Measurements from ENCODE around the gene GATA1. TPM values are rescaled to one million over a fixed set of nuclear protein-coding genes. Genes with fewer than 3 reads are reported as not detected.
A peak's percentile ranks its signal among the peaks of the same experiment; 100 is the strongest.

GATA1 gene
- total RNA-seq, 4 donors from 2014 or later: not detected

GRCh38 chrX:48800574-48801279 is 14.3 kb downstream of the GATA1 start:
- H3K9me3 ChIP-seq: no peaks in the 10 kb centered on the region
- no peak for DNase-seq
- TF ChIP-seq CTCF (IDR thresholded peaks at IDR 0.05): no peak
- TF ChIP-seq POLR2A (IDR thresholded peaks at IDR 0.05): no peak
- peaks cover 0 to 4% of the 10 kb centered on the region in 2 donors for H3K4me1 ChIP-seq
- 28 to 30% methylated on average over 14 to 16 of the region's 17 CpGs for WGBS, 2 donors
- no peaks in the 10 kb centered on the region for H3K27me3 ChIP-seq
- H3K27ac ChIP-seq: peak overlapping the region; percentile 70 to 88 (median 87)
- intact Hi-C loops (cut with DNase I): no loop called here
- no peaks in the 10 kb centered on the region for H3K36me3 ChIP-seq
- peak overlapping the region; percentile 39 to 53 (median 52) for H3K4me3 ChIP-seq (replicated peaks in 1 of 3)

- H3K4me3 ChIP-seq (replicated peaks in 1 of 3): peak within 1 kb of the TSS; percentile 39 to 53 (median 52)
Observed at GRCh38 chrX:48801280-48802088, 15.1 kb downstream of the GATA1 start, which contains the start of gene HDAC6. HDAC6 (plus strand) TSS chrX:48802067; CDS start chrX:48802693, 626 bp downstream.

GRCh38 chrX:48802089-48802904 is 15.9 kb downstream of the GATA1 start:
- Histone ChIP-seq H3K4me3 (replicated peaks in 1 of 3) (peak overlapping the region in 2 of 3 donors; percentile 23 to 34), H3K9me3 (no peaks in the 10 kb centered on the region), H3K36me3 (no peaks in the 10 kb centered on the region), H3K4me1 (peaks cover 0 to 4% of the 10 kb centered on the region in 2 donors), H3K27me3 (no peaks in the 10 kb centered on the region), H3K27ac (peak overlapping the region; percentile 81 to 97 (median 86))
- 2 to 4% methylated on average over 33 to 38 of the region's 40 CpGs for WGBS, 2 donors
- TF ChIP-seq POLR2A (IDR thresholded peaks at IDR 0.05) (peak in 1 of 2 donors; percentile 68), CTCF (IDR thresholded peaks at IDR 0.05) (no peak)
- peak; percentile 90 to 91 for DNase-seq
- intact Hi-C loops (cut with DNase I): no loop called here

More at GRCh38 chrX:48801280-48802088, 15.1 kb downstream of the GATA1 start, which contains the start of gene HDAC6:
- no peaks in the 10 kb centered on the region for H3K36me3 ChIP-seq
- intact Hi-C loops (cut with DNase I): no loop called here
- H3K4me1 ChIP-seq: peaks cover 0 to 4% of the 10 kb centered on the region in 2 donors
- WGBS, 2 donors: 0 to 1% methylated on average over 19 to 37 of the region's 89 CpGs
- no peak for TF ChIP-seq CTCF (IDR thresholded peaks at IDR 0.05)
- peak in 1 of 2 donors; percentile 53 for TF ChIP-seq POLR2A (IDR thresholded peaks at IDR 0.05)
- peak within 1 kb of the TSS; percentile 81 to 97 (median 88) for H3K27ac ChIP-seq
- H3K9me3 ChIP-seq: no peaks in the 10 kb centered on the region
- peak; percentile 97 for DNase-seq
- no peaks in the 10 kb centered on the region for H3K27me3 ChIP-seq

- H3K36me3 ChIP-seq: no peaks in the 10 kb centered on the region
- no peak for DNase-seq
- peaks cover 0 to 4% of the 10 kb centered on the region in 2 donors for H3K4me1 ChIP-seq
- intact Hi-C loops (cut with DNase I): no loop called here
- H3K4me3 ChIP-seq (replicated peaks in 1 of 3): peak overlapping the region in 1 of 3 donors; percentile 34
- no peak for TF ChIP-seq POLR2A (IDR thresholded peaks at IDR 0.05)
- TF ChIP-seq CTCF (IDR thresholded peaks at IDR 0.05): no peak
- WGBS, 2 donors: 35 to 38% methylated on average over 4 of the region's 4 CpGs
- H3K27ac ChIP-seq: peak overlapping the region in 1 of 3 donors; percentile 86
- no peaks in the 10 kb centered on the region for H3K9me3 ChIP-seq
- no peaks in the 10 kb centered on the region for H3K27me3 ChIP-seq
Observed at GRCh38 chrX:48802905-48803200, 16.5 kb downstream of the GATA1 start.
